ENCODE data around the gene RPL22.
A peak's percentile ranks its signal among the peaks of the same experiment; 100 is the strongest.
"Not testable (repeated sequence)": the region's sequence is repeated elsewhere in the genome, so short reads cannot be mapped to it uniquely, and the experiment has no call there.

RPL22 gene

DNA sequence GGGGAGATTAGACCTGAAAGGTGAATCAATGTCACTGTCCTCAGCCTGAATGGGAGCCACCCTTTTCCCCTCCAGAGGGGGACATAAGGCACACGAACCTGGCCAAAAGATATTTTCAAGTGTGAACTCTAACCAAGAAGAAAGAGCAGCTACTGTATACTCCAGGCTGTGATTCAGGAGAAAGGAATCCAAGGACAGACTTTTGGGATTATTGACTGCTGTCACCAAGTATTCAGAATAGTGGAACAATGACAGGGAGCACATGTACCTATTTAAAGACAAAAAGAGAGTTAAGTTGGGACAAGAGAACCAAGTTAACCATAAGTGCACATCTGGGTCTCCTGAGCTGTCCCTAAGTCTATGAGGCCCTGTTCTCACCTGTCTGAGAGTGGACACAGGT, 34.0 kb upstream of the RPL22 start:
- DNase-seq (ENCODE audit: low read depth), result no peak

GRCh38 chr1:6225651-6226050, 26.3 kb upstream of the RPL22 start:
- no peak for DNase-seq (ENCODE audit: low read depth)

DNA sequence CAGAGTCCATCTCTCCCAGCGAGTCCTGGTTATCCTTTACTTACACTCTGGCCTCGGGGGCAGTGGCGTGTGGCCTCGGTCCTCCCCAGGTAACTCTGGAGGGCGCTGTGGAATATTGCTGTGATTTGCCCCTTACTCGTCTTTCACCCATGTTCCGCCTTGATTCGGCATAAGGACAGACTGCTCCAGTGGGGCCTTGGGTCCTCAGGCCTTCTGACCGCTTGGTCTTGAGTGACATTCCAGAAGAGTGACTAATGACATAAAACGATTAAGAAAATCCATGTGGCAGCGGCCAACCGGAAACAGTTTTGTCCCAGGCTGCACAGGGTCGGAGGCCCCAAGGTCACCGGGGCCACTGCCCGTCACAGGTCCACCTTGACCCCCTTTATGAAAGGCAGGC, 25.3 kb upstream of the RPL22 start:
- no peak for DNase-seq (ENCODE audit: low read depth)

GRCh38 chr1:6223617-6224016, 24.2 kb upstream of the RPL22 start:
- DNase-seq (ENCODE audit: low read depth), result no peak

GRCh38 chr1:6222636-6223035, 23.2 kb upstream of the RPL22 start:
- DNase-seq (ENCODE audit: low read depth), result no peak

- no peak for DNase-seq (ENCODE audit: low read depth)
These were observed 21.9 kb upstream of the RPL22 start for GRCh38 chr1:6221210-6221784.

GRCh38 chr1:6220236-6220635, 20.8 kb upstream of the RPL22 start:
- no peak for DNase-seq (ENCODE audit: low read depth)

DNA sequence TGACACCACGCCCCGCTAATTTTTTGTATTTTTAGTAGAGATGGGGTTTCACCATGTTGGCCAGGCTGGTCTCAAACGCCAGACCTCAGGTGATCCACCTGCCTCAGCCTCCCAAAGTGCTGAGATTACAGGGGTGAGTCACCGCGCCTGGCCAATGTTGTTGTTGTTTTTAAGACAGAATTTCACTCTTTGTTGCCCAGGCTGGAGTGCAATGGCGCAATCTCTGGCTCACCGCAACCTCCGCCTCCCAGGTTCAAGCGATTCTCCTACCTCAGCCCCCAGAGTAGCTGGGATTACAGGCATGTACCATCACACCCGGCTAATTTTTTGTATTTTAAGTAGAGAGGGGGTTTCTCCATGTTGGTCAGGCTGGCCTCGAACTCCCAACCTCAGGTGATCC, 20.2 kb upstream of the RPL22 start:
- DNase-seq (ENCODE audit: low read depth), result not testable (repeated sequence)

GRCh38 chr1:6218375-6219164, 19.2 kb upstream of the RPL22 start:
- no peak for DNase-seq (ENCODE audit: low read depth)

DNA sequence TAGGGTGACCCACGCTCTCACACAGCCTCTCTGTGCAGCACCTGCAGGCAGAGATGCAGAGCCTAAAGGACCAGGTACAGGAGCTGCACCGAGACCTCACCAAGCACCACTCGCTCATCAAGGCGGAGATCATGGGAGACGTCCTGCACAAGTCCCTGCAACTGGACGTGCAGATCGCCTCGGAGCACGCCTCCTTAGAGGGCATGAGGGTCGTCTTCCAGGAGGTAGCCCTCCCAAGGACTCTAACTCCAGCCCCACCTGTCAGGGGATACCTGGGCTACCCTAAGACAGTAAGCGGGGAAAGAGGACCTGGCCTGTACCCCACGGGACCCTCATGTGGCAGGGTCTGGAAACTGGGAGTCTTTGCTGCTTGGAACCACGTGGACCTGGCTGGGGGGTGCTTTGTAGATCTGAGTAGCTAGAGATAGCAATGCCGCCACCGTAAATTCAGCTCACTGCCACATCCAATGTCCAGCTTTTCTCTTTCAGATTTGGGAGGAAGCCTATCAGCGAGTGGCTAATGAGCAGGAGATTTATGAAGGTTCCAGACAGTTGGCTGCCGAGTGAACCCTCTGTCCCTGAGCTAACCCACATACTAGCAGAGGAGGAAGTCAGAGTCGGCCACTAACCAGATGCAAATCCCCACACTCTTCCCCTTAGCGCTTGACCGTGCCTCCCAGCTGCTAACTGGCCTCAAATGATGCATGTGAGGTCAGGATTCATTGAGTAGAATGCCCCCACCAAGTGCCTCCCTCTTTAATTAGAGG, 13.0 kb upstream of the RPL22 start:
- no peak for DNase-seq (ENCODE audit: low read depth)

DNA sequence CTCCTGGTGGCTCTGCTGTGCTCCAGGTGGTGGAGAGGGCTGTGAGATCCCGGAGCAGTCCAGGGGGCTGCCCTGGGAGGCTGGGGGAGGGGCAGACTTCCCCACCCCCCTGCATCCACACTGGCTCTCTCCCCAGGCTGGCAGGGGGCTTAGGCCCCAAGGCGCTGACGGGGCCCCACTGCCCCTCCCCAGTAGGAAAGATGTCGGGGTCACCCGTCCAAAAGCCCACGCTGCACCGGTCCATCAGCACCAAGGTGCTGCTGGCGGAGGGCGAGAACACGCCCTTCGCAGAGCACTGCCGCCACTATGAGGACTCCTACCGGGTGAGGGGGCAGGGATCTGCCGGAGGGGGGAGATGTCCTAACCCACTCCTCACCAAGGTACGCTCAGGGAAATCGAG, 12.3 kb upstream of the RPL22 start:
- DNase-seq (ENCODE audit: low read depth), result no peak

DNA sequence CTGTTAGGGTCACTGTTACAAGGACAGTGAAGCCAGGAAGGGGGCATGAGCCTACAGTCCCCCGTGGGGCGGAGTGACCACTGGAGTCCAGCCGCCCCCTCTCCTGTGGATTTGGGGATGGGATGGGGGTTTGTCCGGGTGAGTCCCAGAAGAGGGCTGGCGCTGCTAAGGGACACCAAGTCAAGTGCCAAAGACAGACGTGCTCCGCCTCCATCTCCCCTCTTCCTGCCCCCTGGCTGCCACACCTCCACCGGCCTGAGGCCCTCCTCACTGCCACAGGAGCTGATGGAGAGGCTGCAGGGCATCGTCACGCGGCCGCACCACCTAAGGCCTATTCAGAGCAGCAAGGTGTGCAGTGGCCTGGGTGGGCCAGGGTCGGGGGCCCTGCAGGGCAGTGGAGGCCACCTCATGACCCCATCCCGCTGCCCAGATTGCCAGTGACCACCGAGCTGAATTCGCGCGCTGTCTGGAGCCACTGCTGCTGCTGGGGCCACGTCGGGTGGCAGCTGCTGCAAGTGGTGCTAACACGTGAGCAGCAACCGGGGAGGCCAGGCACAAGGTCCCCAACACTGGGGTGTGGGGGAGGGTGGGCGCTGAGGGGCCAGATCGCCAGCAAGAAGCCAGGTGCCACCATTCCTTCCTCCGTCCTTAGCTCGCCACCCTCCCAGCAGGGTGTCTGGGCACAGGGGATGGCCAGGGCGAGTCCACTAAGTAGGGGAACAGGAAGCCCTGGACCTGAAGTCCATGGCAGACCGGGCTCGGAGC, 11.4 kb upstream of the RPL22 start:
- no peak for DNase-seq (ENCODE audit: low read depth)

DNA sequence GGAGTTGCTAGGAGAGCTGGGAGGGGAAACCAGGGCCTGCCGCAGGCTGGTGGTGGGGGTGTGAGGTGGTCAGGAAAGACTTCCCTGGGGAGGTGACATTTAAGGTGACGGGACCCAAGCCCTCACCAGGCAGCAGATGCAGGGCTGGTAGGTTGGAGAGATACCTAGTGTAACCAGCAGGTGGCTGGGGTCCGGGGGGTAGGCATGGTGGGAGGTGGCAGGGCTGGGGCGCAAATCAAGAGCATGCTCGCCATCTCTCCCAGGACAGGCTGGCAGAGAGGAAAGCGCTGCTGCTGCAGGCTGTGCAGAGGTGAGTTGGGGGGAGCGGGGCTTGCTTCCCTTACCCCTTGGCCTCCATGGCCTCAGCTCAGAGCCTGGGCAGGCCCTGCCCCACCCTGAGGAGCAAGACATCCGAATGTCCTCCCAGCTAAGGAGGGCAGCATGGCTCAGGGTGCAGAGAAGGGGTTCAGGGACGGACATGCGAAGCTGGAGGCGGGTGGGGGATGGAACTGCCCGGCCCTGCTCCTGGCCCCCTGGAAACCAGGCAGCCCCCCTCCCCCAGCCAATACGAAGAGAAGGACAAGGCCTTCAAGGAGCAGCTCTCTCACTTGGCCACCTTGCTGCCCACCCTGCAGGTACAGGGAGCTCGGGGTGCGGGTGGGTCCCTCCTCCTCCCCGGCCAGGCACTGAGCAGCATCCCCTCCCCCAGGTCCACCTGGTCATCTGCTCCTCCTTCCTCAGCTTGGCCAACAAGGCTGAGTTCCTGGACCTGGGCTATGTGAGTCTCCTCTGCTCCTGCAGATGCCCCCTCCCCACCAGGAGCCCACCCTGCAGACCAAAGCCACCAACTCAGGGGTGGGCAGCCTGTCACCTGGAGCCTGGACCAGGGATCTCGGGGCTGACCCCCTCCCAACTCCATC, 10.5 kb upstream of the RPL22 start:
- no peak for DNase-seq (ENCODE audit: low read depth)

DNA sequence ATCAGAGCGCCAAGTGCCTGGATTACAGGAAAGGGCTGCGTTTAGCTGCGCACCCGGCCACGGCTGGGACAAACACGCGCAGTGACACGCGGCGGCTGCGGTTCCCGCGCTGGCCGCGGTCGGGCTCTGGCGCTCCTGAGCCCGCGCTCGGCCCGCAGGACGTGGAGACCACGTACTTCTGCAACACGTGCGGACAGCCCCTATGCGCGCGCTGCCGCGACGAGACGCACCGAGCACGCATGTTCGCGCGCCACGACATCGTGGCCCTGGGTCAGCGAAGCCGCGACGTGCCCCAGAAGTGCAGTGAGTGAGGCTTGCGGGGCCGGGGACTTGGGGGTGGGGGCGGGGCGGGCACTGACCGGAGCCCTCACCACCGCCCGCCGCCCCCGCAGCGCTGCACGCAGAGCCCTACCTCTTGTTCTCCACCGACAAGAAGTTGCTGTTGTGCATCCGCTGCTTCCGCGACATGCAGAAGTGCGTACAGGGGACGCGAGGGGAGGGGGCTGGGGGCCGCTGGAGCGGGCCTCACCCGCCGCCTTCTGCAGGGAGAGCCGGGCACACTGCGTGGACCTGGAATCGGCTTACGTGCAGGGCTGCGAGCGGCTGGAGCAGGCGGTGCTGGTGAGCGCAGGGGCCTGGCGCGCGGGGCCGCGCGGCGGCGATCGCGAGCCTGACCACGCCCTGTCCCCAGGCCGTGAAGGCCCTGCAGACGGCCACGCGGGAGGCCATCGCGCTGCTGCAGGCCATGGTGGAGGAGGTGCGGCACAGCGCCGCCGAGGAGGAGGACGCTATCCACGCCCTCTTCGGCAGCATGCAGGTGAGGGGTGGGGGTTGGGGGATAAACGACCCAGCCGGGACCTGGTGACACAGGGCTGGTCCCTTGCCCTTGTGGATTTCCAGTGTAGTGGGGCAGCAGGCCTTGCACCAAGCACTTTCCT, 9.6 kb upstream of the RPL22 start:
- DNase-seq (ENCODE audit: low read depth), result no peak

- no peak for DNase-seq (ENCODE audit: low read depth)
These were observed 8.5 kb upstream of the RPL22 start for GRCh38 chr1:6207921-6208320.

GRCh38 chr1:6207075-6207885, 7.9 kb upstream of the RPL22 start:
- no peak for DNase-seq (ENCODE audit: low read depth)

DNA sequence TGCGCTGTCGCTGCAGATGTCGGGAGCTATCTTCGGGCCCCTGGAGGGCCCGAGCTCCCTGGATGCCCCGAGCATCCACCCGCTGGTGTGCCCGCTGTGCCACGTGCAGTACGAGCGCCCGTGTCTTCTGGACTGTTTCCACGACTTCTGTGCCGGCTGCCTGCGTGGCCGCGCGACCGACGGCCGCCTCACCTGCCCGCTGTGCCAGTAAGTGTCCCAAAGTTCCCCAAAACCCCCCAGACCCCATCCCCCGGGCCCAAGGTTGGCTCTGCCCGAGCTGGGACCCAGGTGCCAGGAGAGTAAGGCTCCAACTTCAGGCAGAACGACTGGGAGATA, 7.1 kb upstream of the RPL22 start:
- no peak for DNase-seq (ENCODE audit: low read depth)

GRCh38 chr1:6205849-6206519, 6.6 kb upstream of the RPL22 start, which contains the start of gene RNF207:
Gene RNF207 (plus strand): TSS chr1:6206119. CDS start chr1:6206536, 417 bp downstream.
- peak; percentile 48 for DNase-seq (ENCODE audit: low read depth)

- DNase-seq (ENCODE audit: low read depth), result no peak
These were observed 2.9 kb upstream of the RPL22 start for GRCh38 chr1:6202256-6202655.

All from non-pigmented ciliary epithelial cell (primary cell).